Measurements from ENCODE around the gene PIAS1.

DNA sequence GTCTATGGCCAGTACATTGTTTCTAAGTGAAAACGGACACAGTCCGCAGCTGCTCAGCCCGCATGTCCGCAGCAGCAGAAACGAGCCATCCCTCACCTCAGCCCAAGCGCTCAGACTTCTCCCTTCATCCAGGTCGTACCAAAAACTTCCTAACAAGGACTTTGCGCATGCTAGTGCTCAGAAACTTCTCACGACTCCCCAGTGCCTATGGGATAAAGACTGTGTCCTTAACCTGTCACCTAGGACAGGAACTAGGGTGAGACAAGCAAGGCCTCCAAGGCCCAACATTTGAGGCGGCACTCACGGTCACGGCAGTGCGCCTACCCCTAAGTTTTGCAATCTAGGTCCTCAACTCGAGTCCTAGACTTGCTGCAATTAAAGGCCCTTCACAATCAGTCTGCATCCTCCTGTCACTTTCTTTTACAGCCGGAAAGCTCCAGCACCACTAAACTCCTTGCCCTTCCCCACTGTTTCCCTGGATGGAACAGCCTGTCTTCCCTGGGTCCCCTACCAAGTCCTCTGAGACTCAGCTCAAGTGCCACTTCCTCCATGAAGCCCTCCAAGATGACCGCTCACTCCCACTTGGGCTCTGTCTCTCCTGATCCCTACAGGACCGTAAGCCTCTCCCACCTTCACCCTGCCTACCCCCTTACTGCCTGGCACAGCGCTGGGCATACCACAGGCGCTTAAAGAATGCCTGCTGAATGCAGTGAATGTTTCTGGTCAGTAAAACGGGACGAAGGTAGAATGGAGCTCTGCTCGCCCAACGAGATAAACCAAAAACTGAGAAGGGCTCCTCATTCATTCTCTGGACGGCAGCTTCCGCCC lies 174.2 kb downstream of the PIAS1 start:
- TF ChIP-seq, protein P1, sequence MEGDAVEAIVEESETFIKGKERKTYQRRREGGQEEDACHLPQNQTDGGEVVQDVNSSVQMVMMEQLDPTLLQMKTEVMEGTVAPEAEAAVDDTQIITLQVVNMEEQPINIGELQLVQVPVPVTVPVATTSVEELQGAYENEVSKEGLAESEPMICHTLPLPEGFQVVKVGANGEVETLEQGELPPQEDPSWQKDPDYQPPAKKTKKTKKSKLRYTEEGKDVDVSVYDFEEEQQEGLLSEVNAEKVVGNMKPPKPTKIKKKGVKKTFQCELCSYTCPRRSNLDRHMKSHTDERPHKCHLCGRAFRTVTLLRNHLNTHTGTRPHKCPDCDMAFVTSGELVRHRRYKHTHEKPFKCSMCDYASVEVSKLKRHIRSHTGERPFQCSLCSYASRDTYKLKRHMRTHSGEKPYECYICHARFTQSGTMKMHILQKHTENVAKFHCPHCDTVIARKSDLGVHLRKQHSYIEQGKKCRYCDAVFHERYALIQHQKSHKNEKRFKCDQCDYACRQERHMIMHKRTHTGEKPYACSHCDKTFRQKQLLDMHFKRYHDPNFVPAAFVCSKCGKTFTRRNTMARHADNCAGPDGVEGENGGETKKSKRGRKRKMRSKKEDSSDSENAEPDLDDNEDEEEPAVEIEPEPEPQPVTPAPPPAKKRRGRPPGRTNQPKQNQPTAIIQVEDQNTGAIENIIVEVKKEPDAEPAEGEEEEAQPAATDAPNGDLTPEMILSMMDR (IDR thresholded peaks at IDR 0.05; ENCODE audit: insufficient read depth, low read length, poor library complexity, severe bottlenecking) = no peak
- no peak for TF ChIP-seq EZH2phosphoT487 (conservative IDR thresholded peaks at IDR 0.05; ENCODE audit: low read length)

All from SU-DHL-6 (cell line).